GM23338 (cell line): ENCODE data around the gene NUDCD2. TPM values are rescaled to one million over a fixed set of nuclear protein-coding genes. Genes with fewer than 3 reads are reported as not detected.

Source experiments
- ATAC-seq: fragments of 200-7000 bp; cut with Tn5 transposase; 3 replicates; pipeline ENCODE4 v1.9.1; 2020
- DNase-seq: peaks from one replicate; pipeline ENCODE4 v3.0.0-alpha.2; 2015; ENCODE audit warnings: low spot score
- H2AFZ ChIP-seq: fragments of 200-600 bp; sonication (generic); 2 replicates; pipeline ENCODE4 v1.8.0; 2016; ENCODE audit warnings: antibody characterized with exemption, mild to moderate bottlenecking, moderate library complexity
- H3F3A ChIP-seq: fragments of 200-600 bp; sonication (generic); replicated peaks from 2 replicates; pipeline ENCODE4 v1.8.0; 2017; ENCODE audit warnings: antibody characterized with exemption, mixed run types, low read depth
- H3K27ac ChIP-seq: fragments of 200-600 bp; sonication (generic); 2 replicates; pipeline ENCODE4 v1.6.1; 2016; ENCODE audit warnings: low read depth
- H3K27me3 ChIP-seq: fragments of 200-600 bp; sonication (generic); 2 replicates; pipeline ENCODE4 v1.8.0; 2016; ENCODE audit warnings: mild to moderate bottlenecking, mixed run types, moderate library complexity; ENCODE audit not compliant: insufficient read depth
- H3K36me3 ChIP-seq: fragments of 200-600 bp; sonication (generic); 2 replicates; pipeline ENCODE4 v1.8.0; 2016; ENCODE audit warnings: mild to moderate bottlenecking; ENCODE audit not compliant: insufficient read depth
- H3K4me1 ChIP-seq: fragments of 200-600 bp; sonication (generic); 2 replicates; pipeline ENCODE4 v1.8.0; 2016; ENCODE audit warnings: mild to moderate bottlenecking, moderate library complexity; ENCODE audit not compliant: insufficient read depth
- H3K4me2 ChIP-seq: fragments of 200-600 bp; sonication (generic); 2 replicates; pipeline ENCODE4 v1.7.1; 2017; ENCODE audit warnings: mixed run types
- H3K4me3 ChIP-seq: fragments of 200-600 bp; sonication (generic); 2 replicates; pipeline ENCODE4 v1.6.1; 2016; ENCODE audit warnings: mixed run types
- H3K79me2 ChIP-seq: fragments of 200-600 bp; sonication (generic); replicated peaks from 2 replicates; pipeline ENCODE4 v1.8.0; 2017; ENCODE audit warnings: mild to moderate bottlenecking; ENCODE audit not compliant: insufficient read depth
- H3K9me2 ChIP-seq: fragments of 200-600 bp; sonication (generic); 2 replicates; pipeline ENCODE4 v1.8.0; 2017; ENCODE audit not compliant: insufficient read depth
- H4K20me1 ChIP-seq: fragments of 200-600 bp; sonication (generic); replicated peaks from 2 replicates; pipeline ENCODE4 v1.8.0; 2017; ENCODE audit warnings: mild to moderate bottlenecking; ENCODE audit not compliant: insufficient read depth
- H3K27ac Mint-ChIP-seq: 2 replicates; pipeline ENCODE4 v1.8.0; 2020; ENCODE audit warnings: inconsistent platforms, mild to moderate bottlenecking, moderate library complexity, mixed read lengths
- H3K27me3 Mint-ChIP-seq: 3 replicates; pipeline ENCODE4 v1.8.0; 2022; ENCODE audit warnings: low read depth, mild to moderate bottlenecking, moderate library complexity, mixed read lengths, inconsistent platforms; ENCODE audit not compliant: insufficient read depth, poor library complexity
- H3K36me3 Mint-ChIP-seq: 3 replicates; pipeline ENCODE4 v1.8.0; 2021; ENCODE audit warnings: low read depth, mild to moderate bottlenecking, inconsistent platforms, moderate library complexity, mixed read lengths
- H3K4me1 Mint-ChIP-seq: 3 replicates; pipeline ENCODE4 v1.8.0; 2020; ENCODE audit warnings: mild to moderate bottlenecking, inconsistent platforms, mixed read lengths
- H3K4me3 Mint-ChIP-seq: 3 replicates; pipeline ENCODE4 v1.8.0; 2021; ENCODE audit warnings: moderate library complexity, mild to moderate bottlenecking, inconsistent platforms, mixed read lengths
- H3K9me3 Mint-ChIP-seq: 3 replicates; pipeline ENCODE4 v1.8.0; 2020; ENCODE audit warnings: moderate library complexity, mild to moderate bottlenecking, inconsistent platforms, mixed read lengths
- CREB1 ChIP-seq: fragments of 250-450 bp; sonication (Bioruptor Pico); IDR thresholded peaks from 2 replicates; pipeline ENCODE4 v1.5.0; 2020; ENCODE audit warnings: low read depth, mild to moderate bottlenecking, moderate library complexity
- EZH2 ChIP-seq: fragments of 200-600 bp; sonication (generic); IDR thresholded peaks from one replicate; pipeline ENCODE4 v1.8.0; 2017; ENCODE audit warnings: antibody characterized with exemption, mild to moderate bottlenecking, low read depth; ENCODE audit not compliant: unreplicated experiment
- EZH2phosphoT487 ChIP-seq: fragments of 200-600 bp; sonication (generic); IDR thresholded peaks from one replicate; pipeline ENCODE4 v1.8.1; 2018; ENCODE audit warnings: antibody characterized with exemption; ENCODE audit not compliant: unreplicated experiment
- JUNB ChIP-seq: IDR thresholded peaks from one replicate; pipeline ENCODE4 v1.6.1; 2016; ENCODE audit warnings: antibody characterized with exemption; ENCODE audit not compliant: unreplicated experiment
- NANOG ChIP-seq: IDR thresholded peaks from 2 replicates; pipeline ENCODE4 v1.6.1; 2016; ENCODE audit warnings: antibody characterized with exemption, borderline replicate concordance
- POLR2AphosphoS5 ChIP-seq: IDR thresholded peaks from 2 replicates; pipeline ENCODE4 v1.6.1; 2016; ENCODE audit warnings: antibody characterized with exemption, low read depth
- STAT1 ChIP-seq: IDR thresholded peaks from one replicate; pipeline ENCODE4 v1.6.1; 2016; ENCODE audit warnings: antibody characterized with exemption; ENCODE audit not compliant: unreplicated experiment
- ZNF114 ChIP-seq: fragments of 250-450 bp; sonication (Bioruptor Pico); IDR thresholded peaks from 2 replicates; pipeline ENCODE4 v1.5.0; 2020; ENCODE audit warnings: mild to moderate bottlenecking, moderate library complexity
- ZNF331 ChIP-seq: fragments of 250-450 bp; sonication (Bioruptor Pico); IDR thresholded peaks from 2 replicates; pipeline ENCODE4 v1.5.0; 2020; ENCODE audit warnings: low read depth, mild to moderate bottlenecking, moderate library complexity
- polyA plus RNA-seq: library from polyadenylated mRNA; unstranded; fragments of >200 nt; fragmentation: Nextera tagmentation; extraction: Ambion mirVana; gene quantifications from 2 replicates; pipeline ENCODE4 v1.2.1, GENCODE V29; 2016
- total RNA-seq: library from RNA; depleted of rRNA; stranded (reverse); fragments of >200 nt; shearing (Covaris generic); gene quantifications from 2 replicates; pipeline ENCODE4 v1.2.3, GENCODE V29; 2014
- TF ChIP-seq, protein P1 (sequence below): IDR thresholded peaks from one replicate; pipeline ENCODE4 v1.6.1; 2018; ENCODE audit warnings: antibody characterized with exemption; ENCODE audit not compliant: unreplicated experiment
- TF ChIP-seq, protein P2 (sequence below): fragments of 250-450 bp; sonication (Bioruptor Pico); IDR thresholded peaks from 2 replicates; pipeline ENCODE4 v1.5.0; 2020; ENCODE audit warnings: mild to moderate bottlenecking, moderate library complexity
- TF ChIP-seq, protein P3 (sequence below): IDR thresholded peaks from 2 replicates; pipeline ENCODE4 v1.6.1; 2016; ENCODE audit warnings: antibody characterized with exemption
- TF ChIP-seq, protein P4 (sequence below), 2 experiments: fragments of 200-600 bp in 1 of 2; sonication (generic) in 1 of 2; conservative IDR thresholded peaks; 2 replicates each; pipeline versions ENCODE4 v1.5.1 to v1.6.1; 2016 to 2017; ENCODE audit warnings: antibody characterized with exemption in 2 of 2, low read depth in 2 of 2, mild to moderate bottlenecking in 2 of 2, moderate library complexity in 1 of 2

Gene NUDCD2
- total and polyA plus RNA-seq, 2 experiments from 2014 or later, result 23.2 to 123 TPM

DNA sequence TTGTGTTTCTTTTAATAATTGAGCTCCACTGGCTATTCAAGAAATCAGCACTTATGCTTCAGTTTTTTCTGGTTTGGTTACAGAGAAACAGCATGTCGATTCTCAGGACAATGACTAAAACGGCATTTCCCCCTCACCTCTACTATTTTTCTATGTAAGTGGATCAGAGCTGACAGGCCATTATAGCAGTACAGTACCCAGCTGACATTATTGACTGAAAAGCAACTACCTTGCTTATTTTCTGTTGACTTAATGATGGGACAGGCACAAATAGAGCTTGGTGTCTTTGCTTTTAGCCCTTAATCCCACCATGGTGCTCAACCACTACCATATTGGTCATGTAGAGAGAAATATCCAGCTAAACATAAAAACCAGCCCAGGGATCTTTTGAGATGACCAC, 57.9 kb downstream of the NUDCD2 start:
- Histone ChIP-seq H3K9me2 (no peaks in the 10 kb centered on the region), H4K20me1 (no peaks in the 10 kb centered on the region), H3K79me2 (no peaks in the 10 kb centered on the region), H3K4me1 (0 out of 2 replicates have a peak, but pooled peaks cover 1% of the 10 kb centered on the region), H2AFZ (no peak overlapping the region), H3K4me2 (no peak overlapping the region), H3F3A (no peaks in the 10 kb centered on the region), H3K27me3 (no peaks in the 10 kb centered on the region), H3K4me3 (no peak overlapping the region), H3K36me3 (no peaks in the 10 kb centered on the region), H3K27ac (no peak overlapping the region)
- Mint-ChIP-seq H3K4me1 (peaks cover 1% of the 10 kb centered on the region; the same call in 2 of the 3 replicates), H3K4me3 (no peak overlapping the region), H3K27ac (no peak overlapping the region), H3K27me3 (no peaks in the 10 kb centered on the region), H3K9me3 (no peaks in the 10 kb centered on the region), H3K36me3 (no peaks in the 10 kb centered on the region)
- ATAC-seq (no peak), DNase-seq (no peak)
- TF ChIP-seq ZNF114 (CRISPR knock-in tag), result no peak
- TF ChIP-seq, protein P1, sequence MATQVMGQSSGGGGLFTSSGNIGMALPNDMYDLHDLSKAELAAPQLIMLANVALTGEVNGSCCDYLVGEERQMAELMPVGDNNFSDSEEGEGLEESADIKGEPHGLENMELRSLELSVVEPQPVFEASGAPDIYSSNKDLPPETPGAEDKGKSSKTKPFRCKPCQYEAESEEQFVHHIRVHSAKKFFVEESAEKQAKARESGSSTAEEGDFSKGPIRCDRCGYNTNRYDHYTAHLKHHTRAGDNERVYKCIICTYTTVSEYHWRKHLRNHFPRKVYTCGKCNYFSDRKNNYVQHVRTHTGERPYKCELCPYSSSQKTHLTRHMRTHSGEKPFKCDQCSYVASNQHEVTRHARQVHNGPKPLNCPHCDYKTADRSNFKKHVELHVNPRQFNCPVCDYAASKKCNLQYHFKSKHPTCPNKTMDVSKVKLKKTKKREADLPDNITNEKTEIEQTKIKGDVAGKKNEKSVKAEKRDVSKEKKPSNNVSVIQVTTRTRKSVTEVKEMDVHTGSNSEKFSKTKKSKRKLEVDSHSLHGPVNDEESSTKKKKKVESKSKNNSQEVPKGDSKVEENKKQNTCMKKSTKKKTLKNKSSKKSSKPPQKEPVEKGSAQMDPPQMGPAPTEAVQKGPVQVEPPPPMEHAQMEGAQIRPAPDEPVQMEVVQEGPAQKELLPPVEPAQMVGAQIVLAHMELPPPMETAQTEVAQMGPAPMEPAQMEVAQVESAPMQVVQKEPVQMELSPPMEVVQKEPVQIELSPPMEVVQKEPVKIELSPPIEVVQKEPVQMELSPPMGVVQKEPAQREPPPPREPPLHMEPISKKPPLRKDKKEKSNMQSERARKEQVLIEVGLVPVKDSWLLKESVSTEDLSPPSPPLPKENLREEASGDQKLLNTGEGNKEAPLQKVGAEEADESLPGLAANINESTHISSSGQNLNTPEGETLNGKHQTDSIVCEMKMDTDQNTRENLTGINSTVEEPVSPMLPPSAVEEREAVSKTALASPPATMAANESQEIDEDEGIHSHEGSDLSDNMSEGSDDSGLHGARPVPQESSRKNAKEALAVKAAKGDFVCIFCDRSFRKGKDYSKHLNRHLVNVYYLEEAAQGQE, result no peak
- no peak for TF ChIP-seq POLR2AphosphoS5
- no peak for TF ChIP-seq EZH2phosphoT487
- no peak for TF ChIP-seq NANOG
- no peak for TF ChIP-seq ZNF331 (CRISPR knock-in tag)
- TF ChIP-seq CREB1 (CRISPR knock-in tag), result no peak
- TF ChIP-seq, protein P2, sequence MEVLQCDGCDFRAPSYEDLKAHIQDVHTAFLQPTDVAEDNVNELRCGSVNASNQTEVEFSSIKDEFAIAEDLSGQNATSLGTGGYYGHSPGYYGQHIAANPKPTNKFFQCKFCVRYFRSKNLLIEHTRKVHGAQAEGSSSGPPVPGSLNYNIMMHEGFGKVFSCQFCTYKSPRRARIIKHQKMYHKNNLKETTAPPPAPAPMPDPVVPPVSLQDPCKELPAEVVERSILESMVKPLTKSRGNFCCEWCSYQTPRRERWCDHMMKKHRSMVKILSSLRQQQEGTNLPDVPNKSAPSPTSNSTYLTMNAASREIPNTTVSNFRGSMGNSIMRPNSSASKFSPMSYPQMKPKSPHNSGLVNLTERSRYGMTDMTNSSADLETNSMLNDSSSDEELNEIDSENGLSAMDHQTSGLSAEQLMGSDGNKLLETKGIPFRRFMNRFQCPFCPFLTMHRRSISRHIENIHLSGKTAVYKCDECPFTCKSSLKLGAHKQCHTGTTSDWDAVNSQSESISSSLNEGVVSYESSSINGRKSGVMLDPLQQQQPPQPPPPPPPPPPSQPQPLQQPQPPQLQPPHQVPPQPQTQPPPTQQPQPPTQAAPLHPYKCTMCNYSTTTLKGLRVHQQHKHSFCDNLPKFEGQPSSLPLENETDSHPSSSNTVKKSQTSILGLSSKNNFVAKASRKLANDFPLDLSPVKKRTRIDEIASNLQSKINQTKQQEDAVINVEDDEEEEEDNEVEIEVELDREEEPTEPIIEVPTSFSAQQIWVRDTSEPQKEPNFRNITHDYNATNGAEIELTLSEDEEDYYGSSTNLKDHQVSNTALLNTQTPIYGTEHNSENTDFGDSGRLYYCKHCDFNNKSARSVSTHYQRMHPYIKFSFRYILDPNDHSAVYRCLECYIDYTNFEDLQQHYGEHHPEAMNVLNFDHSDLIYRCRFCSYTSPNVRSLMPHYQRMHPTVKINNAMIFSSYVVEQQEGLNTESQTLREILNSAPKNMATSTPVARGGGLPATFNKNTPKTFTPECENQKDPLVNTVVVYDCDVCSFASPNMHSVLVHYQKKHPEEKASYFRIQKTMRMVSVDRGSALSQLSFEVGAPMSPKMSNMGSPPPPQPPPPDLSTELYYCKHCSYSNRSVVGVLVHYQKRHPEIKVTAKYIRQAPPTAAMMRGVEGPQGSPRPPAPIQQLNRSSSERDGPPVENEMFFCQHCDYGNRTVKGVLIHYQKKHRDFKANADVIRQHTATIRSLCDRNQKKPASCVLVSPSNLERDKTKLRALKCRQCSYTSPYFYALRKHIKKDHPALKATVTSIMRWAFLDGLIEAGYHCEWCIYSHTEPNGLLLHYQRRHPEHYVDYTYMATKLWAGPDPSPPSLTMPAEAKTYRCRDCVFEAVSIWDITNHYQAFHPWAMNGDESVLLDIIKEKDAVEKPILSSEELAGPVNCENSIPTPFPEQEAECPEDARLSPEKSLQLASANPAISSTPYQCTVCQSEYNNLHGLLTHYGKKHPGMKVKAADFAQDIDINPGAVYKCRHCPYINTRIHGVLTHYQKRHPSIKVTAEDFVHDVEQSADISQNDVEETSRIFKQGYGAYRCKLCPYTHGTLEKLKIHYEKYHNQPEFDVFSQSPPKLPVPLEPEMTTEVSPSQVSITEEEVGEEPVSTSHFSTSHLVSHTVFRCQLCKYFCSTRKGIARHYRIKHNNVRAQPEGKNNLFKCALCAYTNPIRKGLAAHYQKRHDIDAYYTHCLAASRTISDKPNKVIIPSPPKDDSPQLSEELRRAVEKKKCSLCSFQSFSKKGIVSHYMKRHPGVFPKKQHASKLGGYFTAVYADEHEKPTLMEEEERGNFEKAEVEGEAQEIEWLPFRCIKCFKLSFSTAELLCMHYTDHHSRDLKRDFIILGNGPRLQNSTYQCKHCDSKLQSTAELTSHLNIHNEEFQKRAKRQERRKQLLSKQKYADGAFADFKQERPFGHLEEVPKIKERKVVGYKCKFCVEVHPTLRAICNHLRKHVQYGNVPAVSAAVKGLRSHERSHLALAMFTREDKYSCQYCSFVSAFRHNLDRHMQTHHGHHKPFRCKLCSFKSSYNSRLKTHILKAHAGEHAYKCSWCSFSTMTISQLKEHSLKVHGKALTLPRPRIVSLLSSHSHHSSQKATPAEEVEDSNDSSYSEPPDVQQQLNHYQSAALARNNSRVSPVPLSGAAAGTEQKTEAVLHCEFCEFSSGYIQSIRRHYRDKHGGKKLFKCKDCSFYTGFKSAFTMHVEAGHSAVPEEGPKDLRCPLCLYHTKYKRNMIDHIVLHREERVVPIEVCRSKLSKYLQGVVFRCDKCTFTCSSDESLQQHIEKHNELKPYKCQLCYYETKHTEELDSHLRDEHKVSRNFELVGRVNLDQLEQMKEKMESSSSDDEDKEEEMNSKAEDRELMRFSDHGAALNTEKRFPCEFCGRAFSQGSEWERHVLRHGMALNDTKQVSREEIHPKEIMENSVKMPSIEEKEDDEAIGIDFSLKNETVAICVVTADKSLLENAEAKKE (CRISPR knock-in tag), result no peak
- no peak for TF ChIP-seq EZH2
- TF ChIP-seq STAT1, result no peak
- TF ChIP-seq, protein P3, sequence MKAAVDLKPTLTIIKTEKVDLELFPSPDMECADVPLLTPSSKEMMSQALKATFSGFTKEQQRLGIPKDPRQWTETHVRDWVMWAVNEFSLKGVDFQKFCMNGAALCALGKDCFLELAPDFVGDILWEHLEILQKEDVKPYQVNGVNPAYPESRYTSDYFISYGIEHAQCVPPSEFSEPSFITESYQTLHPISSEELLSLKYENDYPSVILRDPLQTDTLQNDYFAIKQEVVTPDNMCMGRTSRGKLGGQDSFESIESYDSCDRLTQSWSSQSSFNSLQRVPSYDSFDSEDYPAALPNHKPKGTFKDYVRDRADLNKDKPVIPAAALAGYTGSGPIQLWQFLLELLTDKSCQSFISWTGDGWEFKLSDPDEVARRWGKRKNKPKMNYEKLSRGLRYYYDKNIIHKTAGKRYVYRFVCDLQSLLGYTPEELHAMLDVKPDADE, result no peak
- TF ChIP-seq, protein P4, sequence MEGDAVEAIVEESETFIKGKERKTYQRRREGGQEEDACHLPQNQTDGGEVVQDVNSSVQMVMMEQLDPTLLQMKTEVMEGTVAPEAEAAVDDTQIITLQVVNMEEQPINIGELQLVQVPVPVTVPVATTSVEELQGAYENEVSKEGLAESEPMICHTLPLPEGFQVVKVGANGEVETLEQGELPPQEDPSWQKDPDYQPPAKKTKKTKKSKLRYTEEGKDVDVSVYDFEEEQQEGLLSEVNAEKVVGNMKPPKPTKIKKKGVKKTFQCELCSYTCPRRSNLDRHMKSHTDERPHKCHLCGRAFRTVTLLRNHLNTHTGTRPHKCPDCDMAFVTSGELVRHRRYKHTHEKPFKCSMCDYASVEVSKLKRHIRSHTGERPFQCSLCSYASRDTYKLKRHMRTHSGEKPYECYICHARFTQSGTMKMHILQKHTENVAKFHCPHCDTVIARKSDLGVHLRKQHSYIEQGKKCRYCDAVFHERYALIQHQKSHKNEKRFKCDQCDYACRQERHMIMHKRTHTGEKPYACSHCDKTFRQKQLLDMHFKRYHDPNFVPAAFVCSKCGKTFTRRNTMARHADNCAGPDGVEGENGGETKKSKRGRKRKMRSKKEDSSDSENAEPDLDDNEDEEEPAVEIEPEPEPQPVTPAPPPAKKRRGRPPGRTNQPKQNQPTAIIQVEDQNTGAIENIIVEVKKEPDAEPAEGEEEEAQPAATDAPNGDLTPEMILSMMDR (conservative IDR thresholded peaks at IDR 0.05; ENCODE audit: low read depth in 2 of 2), result no peak
- TF ChIP-seq JUNB, result no peak
